Hepatocyte (in vitro differentiated cells): ENCODE measurements around the gene PDE4D.

Experiments used
- CTCF ChIP-seq: fragments of 200-600 bp; sonication (generic); IDR thresholded peaks from 2 replicates; pipeline ENCODE4 v1.5.1; 2016; ENCODE audit warnings: antibody characterized with exemption, mild to moderate bottlenecking; ENCODE audit not compliant: poor library complexity
- EZH2 ChIP-seq: fragments of 200-600 bp; sonication (generic); IDR thresholded peaks from 2 replicates; pipeline ENCODE4 v1.6.1; 2016; ENCODE audit warnings: antibody characterized with exemption, mild to moderate bottlenecking, borderline replicate concordance

GRCh38 chr5:59049095-59049494 lies 844.4 kb downstream of the PDE4D start:
- TF ChIP-seq CTCF: no peak
- no peak for TF ChIP-seq EZH2
